ENCODE measurements around the gene VDAC2. TPM values are rescaled to one million over a fixed set of nuclear protein-coding genes. Genes with fewer than 3 reads are reported as not detected.

The VDAC2 gene
- total RNA-seq, 2 donors from 2014 or later, result 112 to 121 TPM

- Histone ChIP-seq H3K36me3 (no peaks in the 10 kb centered on the region), H3K9me3 (no peaks in the 10 kb centered on the region), H3K4me1 (replicated peaks) (no peaks in the 10 kb centered on the region), H3K27me3 (replicated peaks; ENCODE audit: insufficient read depth) (no peaks in the 10 kb centered on the region), H3K4me3 (no peak overlapping the region), H3K27ac (no peak overlapping the region)
- intact Hi-C loops (cut with DNase I), result no loop called here
- TF ChIP-seq CTCF (IDR thresholded peaks at IDR 0.05) (no peak), POLR2AphosphoS5 (IDR thresholded peaks at IDR 0.05) (no peak), POLR2A (IDR thresholded peaks at IDR 0.05) (no peak)
- WGBS, result 93% methylated on average over 5 of the region's 5 CpGs
- DNase-seq (ENCODE audit: low spot score), result no peak
Measured at GRCh38 chr10:75272094-75272493, 61.5 kb downstream of the VDAC2 start.

- Histone ChIP-seq H3K36me3 (no peaks in the 10 kb centered on the region), H3K9me3 (no peaks in the 10 kb centered on the region), H3K4me1 (replicated peaks) (no peaks in the 10 kb centered on the region), H3K27me3 (replicated peaks; ENCODE audit: insufficient read depth) (no peaks in the 10 kb centered on the region), H3K4me3 (no peak overlapping the region), H3K27ac (no peak overlapping the region)
- 44% methylated on average over 7 of the region's 7 CpGs for WGBS
- DNase-seq (ENCODE audit: low spot score), result no peak
- TF ChIP-seq POLR2AphosphoS5 (IDR thresholded peaks at IDR 0.05) (no peak), POLR2A (IDR thresholded peaks at IDR 0.05) (no peak), CTCF (IDR thresholded peaks at IDR 0.05) (no peak)
- intact Hi-C loops (cut with DNase I), result no loop called here
Measured at GRCh38 chr10:75272896-75273295, 62.3 kb downstream of the VDAC2 start.

GRCh38 chr10:75276069-75276872, 65.7 kb downstream of the VDAC2 start:
- Histone ChIP-seq H3K4me3 (peak overlapping the region in 1 of 2 donors; percentile 3), H3K27ac (no peak overlapping the region), H3K36me3 (no peaks in the 10 kb centered on the region), H3K9me3 (no peaks in the 10 kb centered on the region), H3K27me3 (replicated peaks; ENCODE audit: insufficient read depth) (no peaks in the 10 kb centered on the region), H3K4me1 (replicated peaks) (no peaks in the 10 kb centered on the region)
- no peak for TF ChIP-seq CTCF (IDR thresholded peaks at IDR 0.05)
- TF ChIP-seq POLR2A (IDR thresholded peaks at IDR 0.05), result no peak
- no peak for TF ChIP-seq POLR2AphosphoS5 (IDR thresholded peaks at IDR 0.05)
- DNase-seq (ENCODE audit: low spot score), result no peak
- 62% methylated on average over 46 of the region's 46 CpGs for WGBS
- intact Hi-C loops (cut with DNase I), result no loop called here

- no peaks in the 10 kb centered on the region for H3K4me1 ChIP-seq (replicated peaks)
- WGBS, result 94% methylated on average over 2 of the region's 2 CpGs
- H3K36me3 ChIP-seq, result no peaks in the 10 kb centered on the region
- no peak overlapping the region for H3K27ac ChIP-seq
- TF ChIP-seq POLR2A (IDR thresholded peaks at IDR 0.05) (no peak), POLR2AphosphoS5 (IDR thresholded peaks at IDR 0.05) (no peak), CTCF (IDR thresholded peaks at IDR 0.05) (no peak)
- intact Hi-C loops (cut with DNase I), result no loop called here
- H3K9me3 ChIP-seq, result no peaks in the 10 kb centered on the region
- H3K27me3 ChIP-seq (replicated peaks; ENCODE audit: insufficient read depth), result no peaks in the 10 kb centered on the region
- no peak for DNase-seq (ENCODE audit: low spot score)
- H3K4me3 ChIP-seq, result no peak overlapping the region
Measured at GRCh38 chr10:75280236-75280635, 69.6 kb downstream of the VDAC2 start.

Small RNA genes lying within 50 kb of the gene (small RNA-seq; reads per million reads assigned to genes)
- gene HMGA1P5 (0 reads per million in 2 donors), gene RPL39P25 (0 reads per million in 2 donors)

Other genes with a start within 250 kb of the VDAC2 start
- gene SAMD8, start 99.1 kb upstream of the VDAC2 start, total RNA-seq, result 10 to 100 TPM; 18.8 to 41.5 TPM
- 10 to 100 TPM; 26.8 to 49.3 TPM for gene COMTD1, start 25.2 kb downstream of the VDAC2 start, total RNA-seq
- gene ZNF503, start 191.0 kb downstream of the VDAC2 start, total RNA-seq, result 10 to 100 TPM; 23.9 to 33.7 TPM
- 10 to 100 TPM in 1 of 2 donors, 1 to 10 TPM in 1; 9.6 to 12.6 TPM for gene LRMDA, start 220.8 kb downstream of the VDAC2 start, total RNA-seq